ENCODE data around the gene ASH1L.
"Not testable (repeated sequence)": the region's sequence is repeated elsewhere in the genome, so short reads cannot be mapped to it uniquely, and the experiment has no call there.

The ASH1L gene

GRCh38 chr1:155553349-155553748 lies 9.3 kb downstream of the ASH1L start:
- DNase-seq, result no peak

- DNase-seq, result no peak
These were observed 13.9 kb downstream of the ASH1L start for GRCh38 chr1:155548706-155549105.

- no peak for DNase-seq
These were observed 22.4 kb downstream of the ASH1L start for GRCh38 chr1:155540000-155540874.

GRCh38 chr1:155537193-155537592 lies 25.4 kb downstream of the ASH1L start:
- DNase-seq, result no peak

GRCh38 chr1:155531624-155532023 lies 31.0 kb downstream of the ASH1L start:
- DNase-seq, result no peak

- no peak for DNase-seq
These were observed 32.7 kb downstream of the ASH1L start for GRCh38 chr1:155529929-155530328.

GRCh38 chr1:155529109-155529508 lies 33.5 kb downstream of the ASH1L start:
- no peak for DNase-seq

- no peak for DNase-seq
These were observed 34.9 kb downstream of the ASH1L start for GRCh38 chr1:155527677-155528076.

GRCh38 chr1:155526356-155526755 lies 36.2 kb downstream of the ASH1L start:
- DNase-seq, result no peak

- no peak for DNase-seq
These were observed 40.5 kb downstream of the ASH1L start for GRCh38 chr1:155522069-155522468.

GRCh38 chr1:155518484-155518883 lies 44.1 kb downstream of the ASH1L start:
- no peak for DNase-seq

- no peak for DNase-seq
These were observed 47.9 kb downstream of the ASH1L start for GRCh38 chr1:155514582-155515187.

GRCh38 chr1:155513300-155513916 lies 49.2 kb downstream of the ASH1L start:
- DNase-seq, result no peak

- DNase-seq, result not testable (repeated sequence)
These were observed 51.2 kb downstream of the ASH1L start for GRCh38 chr1:155511385-155511784.

- DNase-seq, result no peak
These were observed 53.5 kb downstream of the ASH1L start for GRCh38 chr1:155509064-155509463.

- no peak for DNase-seq
These were observed 54.7 kb downstream of the ASH1L start for GRCh38 chr1:155507945-155508344.

GRCh38 chr1:155505963-155506362 lies 56.6 kb downstream of the ASH1L start:
- not testable (repeated sequence) for DNase-seq

GRCh38 chr1:155504207-155504606 lies 58.4 kb downstream of the ASH1L start:
- DNase-seq, result no peak

GRCh38 chr1:155499953-155500639 lies 62.5 kb downstream of the ASH1L start:
- peak in 1 of 2 experiments; percentile 18 for DNase-seq

- no peak for DNase-seq
These were observed 63.3 kb downstream of the ASH1L start for GRCh38 chr1:155499263-155499662.

- not testable (repeated sequence) for DNase-seq
These were observed 69.0 kb downstream of the ASH1L start for GRCh38 chr1:155493595-155493994.

GRCh38 chr1:155488419-155488818 lies 74.2 kb downstream of the ASH1L start:
- DNase-seq, result not testable (repeated sequence)

- no peak for DNase-seq
These were observed 75.1 kb downstream of the ASH1L start for GRCh38 chr1:155487541-155487940.
